Stimulated activated CD4-positive, alpha-beta T cell treated with anti-CD3 and anti-CD28 coated beads, Interleukin-2, amount 100 ng/mL, for 48 hours (primary cell): ENCODE measurements around the gene FSIP2.

Experiments
- DNase-seq, 2 donors: peaks; one replicate each; pipeline ENCODE4 v3.0.0-alpha.2; 2020

The FSIP2 gene

GRCh38 chr2:185738679-185739472 is at the start of gene FSIP2:
Gene FSIP2 (plus strand): TSS chr2:185738804. CDS start chr2:185738895, 91 bp downstream.
- DNase-seq, result peak; percentile 19 to 40

- no peak for DNase-seq
Measured at GRCh38 chr2:185689906-185690539, 48.6 kb upstream of the FSIP2 start.

GRCh38 chr2:185695711-185696235 is 42.8 kb upstream of the FSIP2 start:
- no peak for DNase-seq

- no peak for DNase-seq
Measured at GRCh38 chr2:185700883-185701282, 37.7 kb upstream of the FSIP2 start.

- DNase-seq, result no peak
Measured at GRCh38 chr2:185734658-185735057, 3.9 kb upstream of the FSIP2 start.

GRCh38 chr2:185736210-185736609 is 2.4 kb upstream of the FSIP2 start:
- DNase-seq, result no peak

- no peak for DNase-seq
Measured at GRCh38 chr2:185745864-185746859, 7.6 kb downstream of the FSIP2 start.

- DNase-seq, result no peak
Measured at GRCh38 chr2:185757356-185757755, 18.8 kb downstream of the FSIP2 start.

- DNase-seq, result no peak
Measured at GRCh38 chr2:185771396-185771795, 32.8 kb downstream of the FSIP2 start.

- no peak for DNase-seq
Measured at GRCh38 chr2:185780890-185781289, 42.3 kb downstream of the FSIP2 start.

GRCh38 chr2:185782223-185782769 is 43.7 kb downstream of the FSIP2 start:
- no peak for DNase-seq

- DNase-seq, result no peak
Measured at GRCh38 chr2:185785156-185785555, 46.6 kb downstream of the FSIP2 start.

- DNase-seq, result no peak
Measured at GRCh38 chr2:185785851-185786473, 47.4 kb downstream of the FSIP2 start.

- DNase-seq, result no peak
Measured at GRCh38 chr2:185787227-185788145, 48.9 kb downstream of the FSIP2 start.

GRCh38 chr2:185790361-185790760 is 51.8 kb downstream of the FSIP2 start:
- DNase-seq, result no peak

GRCh38 chr2:185793532-185794345 is 55.1 kb downstream of the FSIP2 start:
- DNase-seq, result no peak

GRCh38 chr2:185796758-185797157 is 58.2 kb downstream of the FSIP2 start:
- DNase-seq, result no peak

- DNase-seq, result no peak
Measured at GRCh38 chr2:185802926-185803325, 64.3 kb downstream of the FSIP2 start.

- no peak for DNase-seq
Measured at GRCh38 chr2:185806783-185807182, 68.2 kb downstream of the FSIP2 start.

GRCh38 chr2:185807351-185807750 is 68.7 kb downstream of the FSIP2 start:
- no peak for DNase-seq
